Measurements from ENCODE around the gene ZNF827.

- TF ChIP-seq RBM34 (IDR thresholded peaks at IDR 0.05; ENCODE audit: borderline replicate concordance, insufficient read depth, low read length) (no peak), PTBP1 (IDR thresholded peaks at IDR 0.05; ENCODE audit: low read depth, low read length) (no peak), SETDB1 (IDR thresholded peaks at IDR 0.05; ENCODE audit: low read length) (no peak), ZNF609 (CRISPR knock-in tag; IDR thresholded peaks at IDR 0.05; ENCODE audit: borderline replicate concordance) (no peak)
- TF ChIP-seq, protein P1, sequence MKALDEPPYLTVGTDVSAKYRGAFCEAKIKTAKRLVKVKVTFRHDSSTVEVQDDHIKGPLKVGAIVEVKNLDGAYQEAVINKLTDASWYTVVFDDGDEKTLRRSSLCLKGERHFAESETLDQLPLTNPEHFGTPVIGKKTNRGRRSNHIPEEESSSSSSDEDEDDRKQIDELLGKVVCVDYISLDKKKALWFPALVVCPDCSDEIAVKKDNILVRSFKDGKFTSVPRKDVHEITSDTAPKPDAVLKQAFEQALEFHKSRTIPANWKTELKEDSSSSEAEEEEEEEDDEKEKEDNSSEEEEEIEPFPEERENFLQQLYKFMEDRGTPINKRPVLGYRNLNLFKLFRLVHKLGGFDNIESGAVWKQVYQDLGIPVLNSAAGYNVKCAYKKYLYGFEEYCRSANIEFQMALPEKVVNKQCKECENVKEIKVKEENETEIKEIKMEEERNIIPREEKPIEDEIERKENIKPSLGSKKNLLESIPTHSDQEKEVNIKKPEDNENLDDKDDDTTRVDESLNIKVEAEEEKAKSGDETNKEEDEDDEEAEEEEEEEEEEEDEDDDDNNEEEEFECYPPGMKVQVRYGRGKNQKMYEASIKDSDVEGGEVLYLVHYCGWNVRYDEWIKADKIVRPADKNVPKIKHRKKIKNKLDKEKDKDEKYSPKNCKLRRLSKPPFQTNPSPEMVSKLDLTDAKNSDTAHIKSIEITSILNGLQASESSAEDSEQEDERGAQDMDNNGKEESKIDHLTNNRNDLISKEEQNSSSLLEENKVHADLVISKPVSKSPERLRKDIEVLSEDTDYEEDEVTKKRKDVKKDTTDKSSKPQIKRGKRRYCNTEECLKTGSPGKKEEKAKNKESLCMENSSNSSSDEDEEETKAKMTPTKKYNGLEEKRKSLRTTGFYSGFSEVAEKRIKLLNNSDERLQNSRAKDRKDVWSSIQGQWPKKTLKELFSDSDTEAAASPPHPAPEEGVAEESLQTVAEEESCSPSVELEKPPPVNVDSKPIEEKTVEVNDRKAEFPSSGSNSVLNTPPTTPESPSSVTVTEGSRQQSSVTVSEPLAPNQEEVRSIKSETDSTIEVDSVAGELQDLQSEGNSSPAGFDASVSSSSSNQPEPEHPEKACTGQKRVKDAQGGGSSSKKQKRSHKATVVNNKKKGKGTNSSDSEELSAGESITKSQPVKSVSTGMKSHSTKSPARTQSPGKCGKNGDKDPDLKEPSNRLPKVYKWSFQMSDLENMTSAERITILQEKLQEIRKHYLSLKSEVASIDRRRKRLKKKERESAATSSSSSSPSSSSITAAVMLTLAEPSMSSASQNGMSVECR (CRISPR knock-in tag; IDR thresholded peaks at IDR 0.05): no peak
- TF ChIP-seq, protein P2, sequence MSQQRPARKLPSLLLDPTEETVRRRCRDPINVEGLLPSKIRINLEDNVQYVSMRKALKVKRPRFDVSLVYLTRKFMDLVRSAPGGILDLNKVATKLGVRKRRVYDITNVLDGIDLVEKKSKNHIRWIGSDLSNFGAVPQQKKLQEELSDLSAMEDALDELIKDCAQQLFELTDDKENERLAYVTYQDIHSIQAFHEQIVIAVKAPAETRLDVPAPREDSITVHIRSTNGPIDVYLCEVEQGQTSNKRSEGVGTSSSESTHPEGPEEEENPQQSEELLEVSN (IDR thresholded peaks at IDR 0.05; ENCODE audit: borderline replicate concordance in 1 of 2, extremely low read depth in 1 of 2, insufficient read depth in 1 of 2, insufficient read length in 1 of 2, low read depth in 1 of 2, low read length in 1 of 2, poor library complexity in 1 of 2, severe bottlenecking in 1 of 2): no peak
Observed at GRCh38 chr4:145796346-145796745, 142.3 kb downstream of the ZNF827 start.

Measured in K562 (cell line).